GM18508 (cell line): ENCODE data around the gene ZFYVE28.

Experiments
- ATAC-seq: cut with Tn5 transposase; IDR thresholded peaks from one replicate; pipeline ENCODE4 v1.9.1; 2021; ENCODE audit warnings: moderate number of reproducible peaks; ENCODE audit not compliant: insufficient read depth, unreplicated experiment

Gene ZFYVE28

DNA sequence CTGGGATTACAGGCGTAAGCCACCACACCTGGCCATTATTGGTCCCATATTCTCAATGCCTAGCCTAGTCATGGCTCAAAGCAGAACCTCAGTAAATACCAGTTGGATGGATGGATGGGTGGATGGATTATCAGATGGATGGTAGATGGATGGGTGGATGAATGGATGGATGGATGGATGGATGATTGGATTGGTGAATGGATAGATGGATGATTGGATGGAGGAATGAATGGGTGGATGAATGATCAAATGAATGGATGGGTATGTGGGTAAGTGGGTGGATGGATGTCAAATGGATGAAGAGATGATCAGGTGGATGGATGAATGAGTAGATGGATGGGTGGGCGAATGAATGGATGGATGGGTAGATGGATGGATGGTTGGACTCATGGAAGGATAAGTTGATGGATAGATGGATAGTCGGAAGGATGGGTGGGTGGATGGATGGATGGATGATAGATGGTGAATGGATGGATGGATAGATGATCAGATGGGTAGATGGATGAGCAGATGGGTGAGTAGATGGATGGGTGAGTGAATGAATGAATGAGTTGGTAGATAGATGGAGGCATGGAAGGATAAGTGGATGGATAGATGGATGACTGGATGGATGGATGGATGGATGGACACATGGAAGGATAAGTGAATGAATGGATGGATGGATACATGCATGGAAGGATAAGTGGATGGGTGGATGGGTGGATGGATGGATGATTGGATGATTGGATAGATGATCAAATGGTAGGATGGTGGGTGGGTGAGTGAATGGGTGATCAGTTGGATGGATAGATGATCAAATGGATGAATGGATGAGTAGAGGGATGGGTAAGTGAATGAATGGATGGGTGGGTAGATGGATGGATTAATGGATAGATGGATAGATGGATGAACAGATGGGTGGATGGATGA is 28.5 kb upstream of the ZFYVE28 start:
- no peak for ATAC-seq

DNA sequence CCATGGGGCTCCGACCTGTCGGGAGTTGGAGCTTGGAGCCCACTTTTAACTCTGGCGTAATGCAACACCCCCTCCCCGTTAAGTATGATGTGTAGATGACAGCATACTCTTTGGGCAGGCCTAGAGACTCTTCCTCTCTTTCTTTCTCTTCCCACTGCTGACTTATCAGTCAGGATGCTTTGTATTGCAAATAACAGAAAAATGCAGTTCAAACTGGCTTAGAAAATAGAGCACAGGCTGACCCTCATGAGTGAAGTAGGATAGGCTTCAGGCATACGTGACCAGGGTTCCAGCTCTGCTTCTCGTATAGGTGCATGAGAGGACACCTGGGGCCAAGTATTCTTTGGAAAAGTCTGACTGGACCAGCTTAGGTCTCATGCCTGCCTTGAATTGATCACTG is 27.1 kb upstream of the ZFYVE28 start:
- ATAC-seq: no peak

DNA sequence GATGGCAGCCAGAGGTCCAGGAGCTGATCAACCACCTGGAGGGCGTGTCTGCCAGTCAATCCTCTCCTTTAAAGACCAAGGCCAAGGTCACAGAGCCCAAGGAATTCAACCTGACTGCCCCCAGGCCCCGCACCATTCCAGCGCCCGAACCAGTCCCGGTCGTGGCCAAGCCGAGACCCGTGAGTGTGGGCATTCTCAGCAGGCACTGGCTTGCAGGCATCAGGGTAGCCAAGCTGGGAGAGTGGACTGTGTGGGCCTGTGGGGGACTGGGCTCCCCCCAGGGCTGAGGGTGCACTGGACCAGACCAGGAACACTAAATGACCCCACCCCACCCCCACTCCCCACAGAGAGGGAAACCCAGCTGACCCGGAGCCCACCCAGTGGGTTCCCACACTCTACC is 26.7 kb upstream of the ZFYVE28 start:
- ATAC-seq: no peak

DNA sequence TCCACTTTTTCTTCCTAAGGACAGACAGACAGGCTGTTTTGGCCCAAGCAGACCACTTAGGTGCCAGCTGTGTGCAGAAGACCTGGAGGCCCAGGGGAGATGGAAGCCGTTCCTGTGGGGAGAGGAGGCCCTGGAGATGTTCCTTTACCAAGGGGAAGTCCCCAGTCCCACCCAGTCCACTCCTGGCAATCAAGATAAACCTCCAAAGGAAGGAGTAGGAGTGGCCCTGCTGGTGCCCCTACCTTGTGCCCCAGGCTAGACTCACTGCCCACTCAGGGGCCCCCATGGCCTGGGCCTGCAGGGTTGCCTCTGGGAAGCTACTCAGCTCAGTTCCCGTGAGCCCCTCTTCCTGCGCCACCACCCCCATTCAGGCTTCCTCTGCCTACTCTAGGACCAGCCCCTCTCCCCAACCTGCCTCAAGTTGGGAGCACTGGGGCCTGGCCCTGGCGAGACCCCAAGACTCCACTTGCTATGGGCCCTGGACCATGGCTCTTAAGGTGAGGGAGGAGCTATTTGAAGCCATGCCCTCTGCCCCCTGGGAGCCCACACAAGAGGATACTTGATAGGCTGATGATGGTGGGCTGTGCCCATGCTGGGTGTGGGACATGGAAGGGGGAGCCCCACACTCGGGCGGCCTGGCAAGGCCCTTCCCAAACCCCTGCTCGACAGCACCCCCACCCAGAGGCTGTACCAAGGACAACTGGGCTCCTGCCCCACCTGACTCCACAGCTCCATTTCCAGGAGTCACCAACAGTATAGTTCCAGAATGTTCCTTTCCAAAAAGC is 25.7 kb upstream of the ZFYVE28 start:
- ATAC-seq: no peak

DNA sequence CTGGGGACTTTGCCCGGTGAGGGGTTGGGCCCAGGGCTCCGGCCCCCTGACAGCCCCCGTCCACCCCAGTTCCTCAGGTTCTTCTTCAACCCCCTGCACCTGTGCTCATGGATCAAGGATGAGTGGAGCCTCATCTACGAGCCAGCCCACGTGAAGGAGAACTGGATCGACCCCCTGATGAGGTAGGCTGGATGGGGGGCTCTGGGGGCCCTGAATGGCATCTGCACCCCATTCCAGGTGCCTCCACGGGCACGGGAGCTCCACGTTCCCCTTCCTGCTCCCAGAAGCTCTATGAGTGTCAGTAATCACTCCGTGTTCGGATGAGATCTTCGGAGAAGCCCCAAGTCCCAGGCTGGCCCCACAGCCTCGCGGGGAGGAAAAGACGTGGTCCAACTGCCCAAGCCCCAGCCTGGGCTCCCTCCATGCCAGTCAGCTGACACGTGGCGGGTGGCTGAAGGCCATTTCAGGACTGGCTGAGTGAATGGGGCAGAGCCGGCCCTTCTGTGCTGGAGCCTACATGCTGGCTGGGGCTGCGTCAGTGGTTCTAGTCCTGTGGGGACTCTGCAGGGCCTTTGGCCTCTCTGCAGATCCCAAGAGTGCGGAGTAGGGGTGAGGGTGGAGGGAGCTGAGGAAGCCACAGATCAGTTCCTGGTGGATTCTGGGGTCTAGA is 24.8 kb upstream of the ZFYVE28 start:
- ATAC-seq: no peak

DNA sequence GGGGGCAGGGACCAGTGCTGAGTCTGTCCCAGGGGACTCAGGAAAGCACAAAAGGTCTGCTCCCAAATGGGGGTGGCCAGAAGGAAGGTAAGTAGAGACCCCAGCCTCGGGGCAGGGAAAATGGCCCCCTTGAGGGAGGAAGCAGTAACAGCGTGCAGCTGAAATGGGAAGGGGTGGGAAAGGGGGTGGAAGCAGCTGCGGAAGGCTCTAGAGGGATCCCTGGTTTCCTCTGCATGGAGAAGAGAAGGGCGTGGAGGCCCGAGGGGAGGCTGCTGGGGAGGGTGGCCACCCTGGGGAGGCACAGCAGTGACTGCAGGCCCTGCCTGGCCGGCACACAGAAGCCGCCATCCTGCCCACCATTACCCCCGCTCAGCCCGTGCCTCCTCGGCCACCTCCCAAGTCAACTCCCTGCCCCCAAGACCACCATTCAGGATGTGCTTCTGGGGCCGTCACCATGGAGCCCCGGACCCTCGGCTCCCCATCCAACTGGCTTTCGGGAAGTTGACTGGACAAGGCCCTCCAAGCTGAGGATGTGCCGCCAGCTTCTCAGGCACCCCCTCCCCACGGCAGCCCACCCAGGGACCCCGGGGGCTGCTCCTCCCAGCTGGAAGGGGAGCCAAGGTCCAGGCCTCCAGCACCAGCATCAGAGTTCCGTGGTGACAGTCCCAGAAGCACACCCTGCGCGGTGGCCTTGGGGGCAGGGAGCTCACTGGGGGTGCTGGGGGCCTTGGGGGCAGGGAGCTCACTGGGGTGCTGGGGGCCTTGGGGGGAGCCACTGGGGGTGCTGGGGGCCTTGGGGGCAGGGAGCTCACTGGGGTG is 23.9 kb upstream of the ZFYVE28 start:
- no peak for ATAC-seq

DNA sequence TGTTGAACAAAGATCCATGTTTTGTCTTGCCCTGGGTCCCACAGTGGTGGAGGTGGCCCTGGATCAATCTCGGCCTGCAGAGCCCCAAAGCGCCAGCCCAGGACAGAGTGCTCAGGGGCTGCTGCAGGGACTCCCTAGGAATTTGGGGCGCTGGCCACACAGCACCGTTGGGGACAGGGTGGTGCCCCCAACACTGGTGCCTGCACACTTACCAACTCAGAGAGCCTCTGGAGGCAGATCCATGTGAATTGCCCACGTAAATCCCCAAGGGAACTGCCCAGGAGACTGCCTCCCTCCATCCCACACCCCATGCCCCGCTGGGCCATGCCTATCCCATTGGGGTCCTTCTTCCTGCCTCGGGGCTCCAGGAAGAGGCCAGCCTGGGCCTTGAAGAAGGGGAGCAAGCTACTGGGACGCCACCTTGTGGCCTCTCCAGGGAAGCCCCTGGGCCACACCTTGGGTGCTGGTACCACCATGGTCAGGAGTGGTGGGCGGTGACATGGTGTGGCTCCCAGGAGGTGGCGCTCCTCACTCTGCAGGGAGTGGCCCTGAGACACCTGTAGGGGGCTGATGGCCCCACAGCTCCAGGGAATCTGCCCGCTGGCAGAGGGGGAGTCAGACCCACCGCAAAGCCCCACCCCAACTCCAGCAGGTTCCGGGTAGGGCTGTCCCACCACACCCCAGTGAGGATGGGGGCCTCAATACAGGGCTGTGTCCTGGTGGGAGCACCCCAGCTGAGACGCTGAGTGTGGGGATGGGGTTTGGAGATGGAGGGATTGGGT is 23.1 kb upstream of the ZFYVE28 start:
- peak; percentile 72 for ATAC-seq

DNA sequence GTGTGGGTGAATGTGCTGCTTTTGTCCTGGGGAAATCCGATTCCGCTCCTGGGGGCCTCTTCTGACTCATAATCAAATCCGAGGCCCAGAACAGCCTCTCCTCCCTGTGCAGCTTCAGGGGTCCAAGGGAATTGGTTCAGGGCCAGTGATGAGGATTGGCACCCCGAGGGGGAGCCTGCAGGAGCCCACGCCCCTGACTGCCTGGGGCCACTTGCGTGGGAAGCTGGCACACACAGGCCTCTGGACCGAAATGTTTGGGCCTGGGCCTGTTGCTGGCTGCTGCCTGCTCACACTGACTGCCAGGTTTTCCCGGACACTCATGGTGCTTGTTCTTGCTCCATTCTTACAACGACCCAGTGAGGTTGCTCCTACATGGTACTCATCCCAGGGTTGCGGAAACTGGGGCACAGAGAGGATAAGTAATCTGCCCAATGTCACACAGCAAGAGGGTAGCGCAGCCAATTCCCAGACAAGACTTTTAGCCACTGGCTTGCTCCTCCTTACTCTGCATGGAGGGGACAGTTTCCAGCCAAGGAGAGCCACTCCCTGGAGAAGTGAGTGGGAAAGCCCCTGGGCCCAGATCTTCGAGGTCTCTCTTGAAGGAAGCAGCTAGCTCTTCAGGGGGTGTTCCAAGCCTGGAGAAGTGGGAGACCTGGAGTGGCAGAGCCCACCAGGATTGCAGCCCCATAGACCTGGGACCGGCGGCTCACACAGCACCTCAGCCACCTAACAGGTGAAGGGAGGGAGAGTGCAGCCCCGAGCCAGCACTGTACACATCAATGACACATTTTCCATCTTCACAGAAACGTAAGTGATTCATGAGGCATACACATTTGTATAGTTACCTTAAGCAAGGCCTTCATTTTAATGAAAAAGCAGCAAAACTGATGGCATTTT is 20.6 kb upstream of the ZFYVE28 start:
- no peak for ATAC-seq

DNA sequence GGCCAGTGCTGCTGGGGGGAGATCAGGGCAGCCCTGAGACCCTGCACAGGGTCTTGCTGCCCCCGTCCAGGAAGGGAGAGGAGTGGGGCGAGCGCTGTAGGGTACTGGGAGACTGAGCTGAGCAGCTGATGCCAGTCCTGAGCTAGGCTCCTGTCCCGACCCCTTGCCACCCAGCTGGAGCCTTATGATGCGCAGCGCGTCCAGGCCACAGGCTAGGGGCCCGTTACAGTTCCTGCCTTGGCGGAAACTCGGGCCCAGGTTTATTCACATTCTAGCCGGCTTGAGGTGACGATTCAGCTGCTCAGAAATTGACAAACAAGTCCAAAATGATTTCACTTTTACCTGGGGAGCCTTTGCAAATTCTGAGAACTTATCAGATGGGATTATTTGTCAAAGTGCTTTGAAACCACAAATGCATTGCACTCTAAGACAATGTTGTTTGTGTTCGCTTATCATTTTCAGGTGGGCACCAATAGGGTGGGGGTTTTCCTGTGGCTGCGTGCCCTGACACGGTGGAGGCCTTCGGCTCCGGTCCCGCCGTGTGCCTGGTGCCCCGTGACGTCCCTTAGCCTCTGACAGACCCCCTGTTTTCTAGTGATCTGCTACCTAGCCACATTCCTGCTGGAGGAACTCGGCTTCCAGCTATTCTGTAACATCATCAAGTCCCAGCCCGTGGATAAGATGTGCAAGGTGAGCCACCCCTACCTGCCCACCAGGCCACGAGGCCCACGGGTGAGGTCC is 19.2 kb upstream of the ZFYVE28 start:
- no peak for ATAC-seq

DNA sequence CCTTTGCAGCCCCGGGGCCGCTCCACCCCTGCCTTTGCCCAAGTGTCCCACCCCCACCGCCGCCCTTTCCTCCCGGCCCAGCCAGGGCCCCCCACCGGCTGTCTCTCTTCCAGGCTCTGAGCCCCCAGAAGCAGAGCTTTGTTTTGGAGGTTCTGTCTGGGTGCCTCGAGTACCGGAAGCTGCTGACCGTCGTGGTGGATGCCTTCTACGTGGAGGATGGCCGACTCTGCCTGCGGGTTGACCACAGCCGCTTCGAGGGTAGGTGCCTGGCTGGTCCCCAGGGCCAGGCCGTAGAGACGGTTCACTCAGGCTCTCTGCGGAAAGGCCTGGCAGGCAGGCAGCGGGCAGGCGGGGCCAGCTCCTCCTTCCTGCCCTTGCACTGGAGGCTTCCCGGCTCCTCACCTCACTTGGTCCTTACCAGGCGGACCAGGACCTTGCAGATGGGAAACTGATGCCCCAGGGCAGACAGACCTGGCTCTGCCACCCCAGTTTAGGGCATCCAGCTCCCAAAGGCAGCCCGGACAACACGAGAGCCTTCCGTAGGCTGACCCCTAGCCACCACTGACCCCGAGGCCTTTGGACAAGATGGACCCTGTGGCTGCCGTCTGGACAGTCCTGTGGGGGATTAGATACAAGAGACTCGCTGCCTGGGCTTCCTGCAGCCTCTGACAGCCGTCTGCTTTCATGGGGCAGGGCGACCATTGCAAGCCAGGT is 18.5 kb upstream of the ZFYVE28 start:
- no peak for ATAC-seq

DNA sequence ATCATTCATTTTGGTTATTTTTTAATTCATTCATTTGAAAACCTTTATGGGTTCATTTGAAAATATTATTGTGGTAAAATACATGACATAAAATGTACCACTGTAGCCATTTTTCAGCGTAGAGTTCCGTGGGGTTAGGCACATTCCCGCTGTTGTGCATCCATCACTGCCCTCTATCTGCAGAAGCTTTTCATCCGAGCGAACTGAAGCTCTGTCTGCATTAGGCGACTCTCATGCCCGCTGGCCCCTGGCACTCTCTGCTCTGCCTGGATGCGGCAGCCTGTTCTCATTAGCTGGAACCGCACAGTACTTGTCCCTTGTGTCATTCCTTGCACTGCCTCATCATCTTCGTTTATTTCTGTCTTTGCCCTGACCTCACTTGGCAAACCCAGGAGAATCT is 17.9 kb upstream of the ZFYVE28 start:
- no peak for ATAC-seq

DNA sequence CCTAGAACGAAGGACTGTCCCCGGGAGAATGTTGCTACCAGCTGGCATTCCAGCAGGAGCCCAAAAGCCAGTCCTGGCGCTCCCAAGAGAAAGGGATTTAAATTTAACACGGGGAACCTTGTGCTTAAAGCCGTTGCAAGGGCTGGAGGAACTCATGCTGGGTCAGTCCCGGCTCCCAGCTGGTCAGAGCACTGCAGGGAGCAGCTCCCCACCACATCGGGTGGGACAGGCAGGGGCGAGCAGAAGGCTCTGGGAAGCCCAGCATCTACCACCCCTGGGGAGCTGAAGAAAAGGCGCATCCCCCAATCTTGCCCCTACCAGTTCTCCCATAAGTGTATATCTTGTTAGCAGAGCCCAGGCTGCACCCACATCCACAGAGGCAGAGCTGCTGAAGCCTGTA is 16.0 kb upstream of the ZFYVE28 start:
- no peak for ATAC-seq

DNA sequence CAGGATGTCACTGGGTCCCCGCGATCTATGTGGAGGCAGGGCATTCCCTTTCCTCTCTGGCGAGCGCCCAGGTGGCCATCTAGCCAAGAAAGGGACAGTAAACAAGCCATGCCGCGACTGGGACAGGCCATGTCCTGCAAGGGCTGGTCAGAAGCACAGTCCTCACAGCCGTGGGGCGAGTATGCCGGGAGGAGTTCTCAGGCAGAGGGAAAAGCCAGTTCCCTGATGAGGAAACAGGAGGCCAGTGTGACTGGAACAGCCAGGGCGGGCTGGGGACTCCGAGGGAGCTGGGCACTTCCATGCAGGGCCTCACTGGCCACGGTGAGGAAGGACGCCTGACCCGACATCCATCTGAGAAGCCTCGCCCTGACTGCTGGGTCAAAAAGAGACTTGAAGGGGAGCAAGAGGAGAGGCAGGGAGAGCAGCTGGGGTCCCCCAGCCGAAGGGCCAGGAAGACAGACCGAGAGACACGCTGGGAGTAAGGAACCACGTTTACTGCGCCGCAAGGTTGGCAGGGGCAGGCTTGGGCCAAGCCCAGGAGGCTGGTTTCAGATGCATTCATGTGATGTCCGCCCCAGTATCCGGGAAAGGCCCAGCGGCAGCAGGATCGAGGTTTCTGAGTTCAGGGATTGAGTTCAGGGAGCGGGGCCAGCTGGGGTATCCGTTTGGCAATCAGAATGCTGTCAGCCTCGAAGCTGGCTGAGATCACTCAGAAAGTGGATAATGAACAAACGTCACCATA is 15.3 kb upstream of the ZFYVE28 start:
- no peak for ATAC-seq

DNA sequence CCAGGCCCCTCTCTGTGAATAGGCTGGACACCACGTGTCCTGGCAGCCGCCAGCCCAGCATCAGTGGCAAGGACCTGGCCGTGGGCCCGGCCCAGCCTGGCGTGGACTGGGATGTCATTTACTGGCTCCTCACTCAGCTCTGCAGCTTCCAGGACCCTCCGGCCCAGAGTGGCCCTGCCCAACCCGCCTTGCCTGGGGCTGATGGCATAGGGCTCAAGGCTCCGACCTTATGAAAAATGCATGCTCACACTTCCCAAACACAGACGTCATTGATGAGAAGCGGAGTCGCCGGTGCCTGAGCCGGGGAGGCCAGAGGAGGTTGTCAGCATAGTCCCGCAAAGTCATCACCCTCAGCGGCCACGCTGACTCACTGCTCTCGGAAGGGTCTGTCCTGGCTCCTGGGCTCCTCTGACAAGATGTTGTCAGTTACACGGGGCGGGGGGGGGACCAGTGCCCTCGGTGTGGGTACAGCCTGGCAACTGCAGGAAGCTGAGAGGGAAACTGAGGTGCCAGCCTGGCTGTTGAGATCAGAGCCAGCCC is 14.6 kb upstream of the ZFYVE28 start:
- ATAC-seq: no peak

DNA sequence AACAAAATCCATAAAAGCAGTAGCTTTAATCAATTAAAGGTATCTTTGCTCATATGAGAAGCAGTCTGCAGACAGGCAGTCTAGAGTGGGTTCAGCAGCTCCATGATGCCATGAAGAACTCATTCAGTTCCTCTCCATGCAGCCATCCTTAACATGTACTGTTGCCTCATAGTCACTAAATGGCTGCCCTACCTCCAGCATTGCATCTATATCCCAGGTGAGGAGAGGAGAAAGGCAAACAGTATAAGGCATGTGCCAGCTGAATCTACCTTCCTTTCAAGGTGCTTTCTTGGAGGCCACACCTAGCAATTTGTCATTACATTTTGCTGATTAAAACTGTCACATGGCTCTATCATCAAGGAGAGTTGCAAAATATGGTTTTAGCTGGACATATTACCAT is 13.6 kb upstream of the ZFYVE28 start:
- no peak for ATAC-seq
